CD4-positive, alpha-beta memory T cell (primary cell): ENCODE measurements around the gene BMP7. TPM values are rescaled to one million over a fixed set of nuclear protein-coding genes. Genes with fewer than 3 reads are reported as not detected.

Experiments
- CTCF ChIA-PET: fragments of 350-600 bp; sonication (Branson Sonifier 250); formaldehyde crosslinking; loops from one replicate; lab custom pipeline; 2021; ENCODE audit warnings: inconsistent platforms; ENCODE audit not compliant: partially characterized antibody; lab: Charles Lee
- POLR2A ChIA-PET: fragments of 350-600 bp; sonication (Branson Sonifier 250); formaldehyde crosslinking; loops from one replicate; lab custom pipeline; 2021; ENCODE audit not compliant: partially characterized antibody; lab: Charles Lee
- DNase-seq, 5 donors: peaks; one replicate each; pipeline versions ENCODE4 v3.0.0 to v3.0.0-alpha.2; 2020 to 2022; ENCODE audit warnings: mixed read lengths in 1 of 5
- H3K27ac ChIP-seq: one replicate; pipeline ENCODE4 v1.7.0; 2013; ENCODE audit warnings: low read depth, low read length
- H3K27me3 ChIP-seq: 2 replicates; pipeline ENCODE4 v1.7.0; 2013; ENCODE audit warnings: mild to moderate bottlenecking, low read length, moderate library complexity; ENCODE audit not compliant: insufficient read depth
- H3K36me3 ChIP-seq: 2 replicates; pipeline ENCODE4 v1.7.0; 2013; ENCODE audit warnings: mild to moderate bottlenecking, low read length, moderate library complexity; ENCODE audit not compliant: insufficient read depth
- H3K4me1 ChIP-seq: 2 replicates; pipeline ENCODE4 v1.7.0; 2013; ENCODE audit warnings: mild to moderate bottlenecking, low read length, moderate library complexity; ENCODE audit not compliant: insufficient read depth
- H3K4me3 ChIP-seq, 2 donors: one replicate each; pipeline ENCODE4 v1.7.0; 2013; ENCODE audit warnings: low read length in 2 of 2, mild to moderate bottlenecking in 1 of 2
- H3K9me3 ChIP-seq, 2 donors: one replicate each; pipeline ENCODE4 v1.7.0; 2013; ENCODE audit warnings: low read length in 2 of 2, control low read depth in 1 of 2; ENCODE audit not compliant: control insufficient read depth in 1 of 2
- H3K27ac Mint-ChIP-seq, 7 donors: one replicate each; pipeline ENCODE4 v1.8.0; 2020 to 2021; ENCODE audit warnings: mixed read lengths in 7 of 7, mild to moderate bottlenecking in 6 of 7, inconsistent platforms in 3 of 7, moderate library complexity in 3 of 7
- H3K27me3 Mint-ChIP-seq, 2 donors: one replicate each; pipeline ENCODE4 v1.8.0; 2020 to 2021; ENCODE audit warnings: mixed read lengths in 2 of 2
- H3K36me3 Mint-ChIP-seq, 2 donors: one replicate each; pipeline ENCODE4 v1.8.0; 2020 to 2021; ENCODE audit warnings: mixed read lengths in 2 of 2, inconsistent platforms in 1 of 2, mild to moderate bottlenecking in 1 of 2
- H3K4me1 Mint-ChIP-seq, 4 donors: one replicate each; pipeline ENCODE4 v1.8.0; 2020 to 2021; ENCODE audit warnings: mixed read lengths in 4 of 4, mild to moderate bottlenecking in 1 of 4
- H3K4me3 Mint-ChIP-seq, 8 donors: one replicate each; pipeline ENCODE4 v1.8.0; 2020 to 2021; ENCODE audit warnings: mixed read lengths in 8 of 8, mild to moderate bottlenecking in 7 of 8, moderate library complexity in 6 of 8, inconsistent platforms in 3 of 8
- H3K9me3 Mint-ChIP-seq, 8 donors: one replicate each; pipeline ENCODE4 v1.8.0; 2020 to 2021; ENCODE audit warnings: mixed read lengths in 8 of 8, mild to moderate bottlenecking in 5 of 8, inconsistent platforms in 3 of 8, moderate library complexity in 1 of 8
- intact Hi-C: fragments of 100-400 bp; cut with micrococcal nuclease; formaldehyde crosslinking; loops from one replicate; pipeline ENCODE4 v1.15.1; 2023
- polyA plus RNA-seq, 2 donors: library from polyadenylated mRNA; unstranded; fragments of 300-500 nt; fragmentation: Illumina TruSeq; gene quantifications; one replicate each; pipeline ENCODE4 v1.2.3, GENCODE V29; 2021
- total RNA-seq, 2 experiments: library from RNA; stranded (reverse); gene quantifications; one replicate each; pipeline ENCODE4 v1.2.3, GENCODE V29; 2021

BMP7 gene
- total and polyA plus RNA-seq, 4 experiments from 2014 or later: not detected

- Histone ChIP-seq H3K4me3 (no peak overlapping the region), H3K9me3 (no peaks in the 10 kb centered on the region), H3K27ac (no peak overlapping the region), H3K36me3 (no peaks in the 10 kb centered on the region), H3K4me1 (no peaks in the 10 kb centered on the region), H3K27me3 (no peaks in the 10 kb centered on the region)
- peaks cover 6 to 8% of the 10 kb centered on the region in 2 donors for H3K27me3 Mint-ChIP-seq
- H3K27ac Mint-ChIP-seq: no peak overlapping the region
- intact Hi-C loops: no loop called here
- no peaks in the 10 kb centered on the region for H3K36me3 Mint-ChIP-seq
- ChIA-PET POLR2A (no interaction called here), CTCF (no interaction called here)
- peaks cover 0 to 5% (median under 1%) of the 10 kb centered on the region in 8 donors for H3K9me3 Mint-ChIP-seq
- no peak for DNase-seq
- no peak overlapping the region for H3K4me3 Mint-ChIP-seq
- H3K4me1 Mint-ChIP-seq: peaks cover 0 to 4% (median 0%) of the 10 kb centered on the region in 4 donors
Observed at GRCh38 chr20:57207251-57207650, 59.2 kb downstream of the BMP7 start.

- Histone ChIP-seq H3K27ac (no peak overlapping the region), H3K4me3 (no peak overlapping the region), H3K9me3 (no peaks in the 10 kb centered on the region), H3K4me1 (no peaks in the 10 kb centered on the region), H3K27me3 (no peaks in the 10 kb centered on the region), H3K36me3 (no peaks in the 10 kb centered on the region)
- H3K4me1 Mint-ChIP-seq: no peaks in the 10 kb centered on the region
- no peak overlapping the region for H3K27ac Mint-ChIP-seq
- POLR2A ChIA-PET: no interaction called here
- H3K36me3 Mint-ChIP-seq: no peaks in the 10 kb centered on the region
- H3K4me3 Mint-ChIP-seq: no peak overlapping the region
- peaks cover 0 to 5% (median under 1%) of the 10 kb centered on the region in 8 donors for H3K9me3 Mint-ChIP-seq
- CTCF ChIA-PET: no interaction called here
- intact Hi-C loops: no loop called here
- peaks cover 2 to 6% of the 10 kb centered on the region in 2 donors for H3K27me3 Mint-ChIP-seq
- DNase-seq: no peak
Observed at GRCh38 chr20:57205606-57206219, 60.7 kb downstream of the BMP7 start.

- intact Hi-C loops: no loop called here
- H3K4me1 ChIP-seq: no peaks in the 10 kb centered on the region
- Mint-ChIP-seq H3K4me3 (no peak overlapping the region), H3K27ac (no peak overlapping the region), H3K4me1 (no peaks in the 10 kb centered on the region), H3K36me3 (no peaks in the 10 kb centered on the region), H3K9me3 (peaks cover 0 to 5% (median under 1%) of the 10 kb centered on the region in 8 donors), H3K27me3 (peaks cover 2 to 6% of the 10 kb centered on the region in 2 donors)
- H3K27me3 ChIP-seq: no peaks in the 10 kb centered on the region
- no peak overlapping the region for H3K4me3 ChIP-seq
- no peaks in the 10 kb centered on the region for H3K36me3 ChIP-seq
- ChIA-PET POLR2A (no interaction called here), CTCF (no interaction called here)
- H3K27ac ChIP-seq: no peak overlapping the region
- no peaks in the 10 kb centered on the region for H3K9me3 ChIP-seq
- DNase-seq: no peak
Observed at GRCh38 chr20:57203986-57204385, 62.5 kb downstream of the BMP7 start.

- CTCF ChIA-PET: no interaction called here
- H3K27me3 Mint-ChIP-seq: peaks cover 2 to 6% of the 10 kb centered on the region in 2 donors
Observed at GRCh38 chr20:57203204-57203603, 63.2 kb downstream of the BMP7 start.

DNA sequence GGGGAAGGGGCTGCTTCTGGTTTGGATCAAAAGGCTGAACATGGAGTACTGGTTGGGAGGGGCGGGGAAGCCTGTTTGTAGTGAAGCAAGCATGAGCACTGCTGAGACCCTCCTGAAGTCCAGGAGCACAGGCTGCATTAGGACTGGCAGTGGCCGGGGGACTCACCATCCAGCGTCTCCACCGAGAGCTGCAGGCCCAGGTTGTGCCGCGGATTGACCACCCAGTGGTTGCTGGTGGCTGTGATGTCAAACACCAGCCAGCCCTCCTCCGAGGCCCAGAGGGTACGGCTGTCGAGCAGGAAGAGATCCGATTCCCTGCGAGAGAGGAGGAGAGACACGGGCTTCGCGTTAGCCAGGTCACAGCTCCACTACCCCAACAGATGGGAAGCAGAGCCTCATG is 64.1 kb downstream of the BMP7 start:
- DNase-seq: no peak
- Histone ChIP-seq H3K9me3 (no peaks in the 10 kb centered on the region), H3K27me3 (no peaks in the 10 kb centered on the region), H3K4me3 (no peak overlapping the region), H3K4me1 (no peaks in the 10 kb centered on the region), H3K36me3 (no peaks in the 10 kb centered on the region), H3K27ac (no peak overlapping the region)
- POLR2A ChIA-PET: no interaction called here
- H3K36me3 Mint-ChIP-seq: no peaks in the 10 kb centered on the region
- H3K4me3 Mint-ChIP-seq: no peak overlapping the region
- peaks cover 2 to 8% of the 10 kb centered on the region in 2 donors for H3K27me3 Mint-ChIP-seq
- intact Hi-C loops: no loop called here
- CTCF ChIA-PET: no interaction called here
- H3K4me1 Mint-ChIP-seq: no peaks in the 10 kb centered on the region
- peaks cover 0 to 5% (median under 1%) of the 10 kb centered on the region in 8 donors for H3K9me3 Mint-ChIP-seq
- H3K27ac Mint-ChIP-seq: no peak overlapping the region

More at GRCh38 chr20:57203204-57203603, 63.2 kb downstream of the BMP7 start:
- Mint-ChIP-seq H3K4me3 (no peak overlapping the region), H3K36me3 (no peaks in the 10 kb centered on the region), H3K27ac (no peak overlapping the region), H3K4me1 (no peaks in the 10 kb centered on the region), H3K9me3 (peaks cover 0 to 5% (median under 1%) of the 10 kb centered on the region in 8 donors)
- intact Hi-C loops: no loop called here
- POLR2A ChIA-PET: no interaction called here
- no peak overlapping the region for H3K27ac ChIP-seq
- DNase-seq: no peak
- no peaks in the 10 kb centered on the region for H3K36me3 ChIP-seq
- no peaks in the 10 kb centered on the region for H3K9me3 ChIP-seq
- no peaks in the 10 kb centered on the region for H3K27me3 ChIP-seq
- no peak overlapping the region for H3K4me3 ChIP-seq
- H3K4me1 ChIP-seq: no peaks in the 10 kb centered on the region

DNA sequence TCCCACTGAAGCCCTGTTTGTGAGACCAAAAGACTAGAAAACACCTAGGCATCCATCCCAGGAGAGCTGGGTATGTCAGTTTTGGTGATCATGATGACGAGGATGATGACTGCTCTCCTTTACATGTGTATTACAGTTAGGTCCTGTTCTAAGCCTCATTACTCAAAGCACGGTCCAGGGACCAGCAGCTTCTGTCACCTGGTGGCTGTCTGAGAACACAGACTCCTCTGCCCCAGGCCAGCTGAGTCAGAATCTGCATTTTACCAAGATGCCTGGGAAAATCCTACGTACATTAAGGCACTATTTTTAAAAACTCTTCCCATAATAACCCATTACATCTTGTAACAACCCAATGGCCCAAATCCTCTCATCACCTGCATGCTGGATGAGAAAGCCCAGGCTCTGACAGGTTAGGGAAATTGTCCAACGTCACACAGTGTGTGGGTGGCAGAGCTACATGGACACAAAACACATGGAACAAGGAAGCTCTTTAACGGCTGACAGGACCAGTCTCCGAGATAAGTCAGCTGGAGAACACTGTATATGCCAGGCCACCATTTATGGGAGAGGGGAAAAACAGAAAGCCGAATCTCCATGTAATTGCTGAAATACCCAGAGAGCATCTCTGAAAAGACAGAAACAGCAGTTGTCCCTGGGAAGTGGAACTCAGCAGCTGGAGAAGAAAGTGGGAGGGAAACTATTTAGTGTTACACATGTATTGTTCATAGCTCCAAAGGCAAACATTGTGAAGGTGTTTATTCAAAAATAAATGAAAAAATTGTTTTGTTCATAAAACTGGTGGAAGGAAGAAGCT is 65.4 kb downstream of the BMP7 start:
- ChIA-PET POLR2A (no interaction called here), CTCF (no interaction called here)
- no peaks in the 10 kb centered on the region for H3K4me1 Mint-ChIP-seq
- peaks cover 2 to 4% of the 10 kb centered on the region in 2 donors for H3K27me3 Mint-ChIP-seq
- peaks cover 0 to 2% (median 0%) of the 10 kb centered on the region in 8 donors for H3K9me3 Mint-ChIP-seq
- H3K27ac ChIP-seq: no peak overlapping the region
- no peak overlapping the region for H3K4me3 ChIP-seq
- no peak overlapping the region for H3K27ac Mint-ChIP-seq
- H3K4me3 Mint-ChIP-seq: no peak overlapping the region
- no peak for DNase-seq
- no peaks in the 10 kb centered on the region for H3K9me3 ChIP-seq
- no peaks in the 10 kb centered on the region for H3K27me3 ChIP-seq
- intact Hi-C loops: no loop called here
- no peaks in the 10 kb centered on the region for H3K36me3 ChIP-seq
- no peaks in the 10 kb centered on the region for H3K4me1 ChIP-seq
- no peaks in the 10 kb centered on the region for H3K36me3 Mint-ChIP-seq

- ChIA-PET CTCF (no interaction called here), POLR2A (no interaction called here)
- Mint-ChIP-seq H3K4me1 (no peaks in the 10 kb centered on the region), H3K9me3 (peaks cover 0 to 2% (median 0%) of the 10 kb centered on the region in 8 donors), H3K36me3 (no peaks in the 10 kb centered on the region), H3K4me3 (no peak overlapping the region), H3K27ac (no peak overlapping the region), H3K27me3 (peaks cover 2 to 3% of the 10 kb centered on the region in 2 donors)
- intact Hi-C loops: no loop called here
- Histone ChIP-seq H3K9me3 (no peaks in the 10 kb centered on the region), H3K4me1 (no peaks in the 10 kb centered on the region), H3K27ac (no peak overlapping the region), H3K36me3 (no peaks in the 10 kb centered on the region), H3K27me3 (no peaks in the 10 kb centered on the region), H3K4me3 (no peak overlapping the region)
- DNase-seq: no peak
Observed at GRCh38 chr20:57199656-57200405, 66.6 kb downstream of the BMP7 start.
